ENCODE results near the gene SVOP. TPM values are rescaled to one million over a fixed set of nuclear protein-coding genes. Genes with fewer than 3 reads are reported as not detected.

SVOP gene

Small RNAs within 50 kb of the gene (small RNA-seq; reads per million reads assigned to genes)
- gene AC190387.1 (not detected), gene RNA5SP372 (0.21 reads per million), gene RNU6-361P (not detected)

All from skeletal muscle satellite cell (primary cell).